ENCODE measurements around the gene CTBP2.

DNA sequence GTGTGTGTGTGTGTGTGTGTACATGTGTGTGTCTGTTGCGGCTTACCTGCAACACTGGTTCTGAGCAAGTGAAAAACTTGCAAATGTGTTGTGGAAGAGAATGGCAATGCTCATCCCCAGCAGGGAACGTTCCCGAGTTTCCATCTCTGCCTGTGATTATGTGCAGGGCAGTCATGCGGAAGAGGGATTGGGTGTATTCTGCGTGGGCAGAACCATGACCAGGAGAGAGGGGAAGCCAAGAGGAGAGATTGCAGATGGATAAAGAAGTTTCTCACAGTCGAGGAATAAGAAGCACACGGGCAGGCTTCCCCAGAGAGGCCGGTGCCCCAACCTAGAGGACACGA lies 99.9 kb downstream of the CTBP2 start:
- TF ChIP-seq POLR2A (IDR thresholded peaks at IDR 0.05) (no peak), POLR2AphosphoS5 (IDR thresholded peaks at IDR 0.05) (no peak)
- TF ChIP-seq, protein P1, sequence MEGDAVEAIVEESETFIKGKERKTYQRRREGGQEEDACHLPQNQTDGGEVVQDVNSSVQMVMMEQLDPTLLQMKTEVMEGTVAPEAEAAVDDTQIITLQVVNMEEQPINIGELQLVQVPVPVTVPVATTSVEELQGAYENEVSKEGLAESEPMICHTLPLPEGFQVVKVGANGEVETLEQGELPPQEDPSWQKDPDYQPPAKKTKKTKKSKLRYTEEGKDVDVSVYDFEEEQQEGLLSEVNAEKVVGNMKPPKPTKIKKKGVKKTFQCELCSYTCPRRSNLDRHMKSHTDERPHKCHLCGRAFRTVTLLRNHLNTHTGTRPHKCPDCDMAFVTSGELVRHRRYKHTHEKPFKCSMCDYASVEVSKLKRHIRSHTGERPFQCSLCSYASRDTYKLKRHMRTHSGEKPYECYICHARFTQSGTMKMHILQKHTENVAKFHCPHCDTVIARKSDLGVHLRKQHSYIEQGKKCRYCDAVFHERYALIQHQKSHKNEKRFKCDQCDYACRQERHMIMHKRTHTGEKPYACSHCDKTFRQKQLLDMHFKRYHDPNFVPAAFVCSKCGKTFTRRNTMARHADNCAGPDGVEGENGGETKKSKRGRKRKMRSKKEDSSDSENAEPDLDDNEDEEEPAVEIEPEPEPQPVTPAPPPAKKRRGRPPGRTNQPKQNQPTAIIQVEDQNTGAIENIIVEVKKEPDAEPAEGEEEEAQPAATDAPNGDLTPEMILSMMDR (IDR thresholded peaks at IDR 0.05) = no peak

Measured in breast epithelium (tissue), 3 donors.